K562 (cell line): ENCODE measurements around the gene PHACTR2. TPM values are rescaled to one million over a fixed set of nuclear protein-coding genes. Genes with fewer than 3 reads are reported as not detected.
"Not testable (repeated sequence)": the region's sequence is repeated elsewhere in the genome, so short reads cannot be mapped to it uniquely, and the experiment has no call there.

ENCODE experiments used
- ATAC-seq: fragments of 200-7000 bp; cut with Tn5 transposase; 3 replicates; pipeline ENCODE4 v1.9.1; 2020; ENCODE audit warnings: moderate library complexity
- BruUV-seq: library from RNA; stranded (reverse); fragments of 400-500 nt; replicated peaks from 2 replicates; lab custom pipeline; 2021; lab: Mats Ljungman, UMichigan
- CTCF ChIA-PET: fragments of 300-600 bp; formaldehyde crosslinking; extraction: SDS; loops from one replicate; lab custom pipeline; 2021; ENCODE audit warnings: low intra/inter-chr PET ratio; lab: Yijun Ruan, JAX
- POLR2A ChIA-PET: fragments of 300-600, 350-650 bp; sonication (Branson Sonifier 250); formaldehyde crosslinking; extraction: SDS; loops from one replicate; lab custom pipeline; 2021; ENCODE audit warnings: antibody characterized with exemption, inconsistent platforms; lab: Yijun Ruan, JAX
- DNase-seq, 4 experiments: peaks; one replicate each; pipeline versions ENCODE4 v3.0.0 to v3.0.0-alpha.2; 2011 to 2018; ENCODE audit warnings: low spot score in 3 of 4, mixed read lengths in 3 of 4; ENCODE audit errors: extremely low read depth in 1 of 4
- FAIRE-seq: peaks from 2 replicates; lab custom pipeline; 2011; peaks lifted over from hg19 to GRCh38; lab: Jason Lieb, UNC
- H2AFZ ChIP-seq: 2 replicates; pipeline ENCODE4 v1.6.0; 2011; ENCODE audit warnings: low read depth, low read length, control low read depth, inconsistent platforms
- H3K27ac ChIP-seq: fragments of 200-600 bp; 3 replicates; pipeline ENCODE4 v1.8.0; 2011; ENCODE audit warnings: low read depth, mild to moderate bottlenecking, control low read depth, inconsistent platforms, low read length, moderate library complexity, mixed read lengths; ENCODE audit errors: extremely low read depth
- H3K27me3 ChIP-seq, 2 experiments: fragments of 300-600 bp in 1 of 2; 2 replicates in 1 of 2; 3 replicates in 1 of 2; pipeline versions ENCODE4 v1.6.0 to v1.8.0; 2011; ENCODE audit warnings: inconsistent platforms in 2 of 2, low read length in 2 of 2, mild to moderate bottlenecking in 1 of 2, mixed read lengths in 1 of 2, moderate library complexity in 1 of 2; ENCODE audit not compliant: control insufficient read depth in 2 of 2, insufficient read depth in 2 of 2
- H3K36me3 ChIP-seq: fragments of 300-600 bp; 3 replicates; pipeline ENCODE4 v1.8.0; 2011; ENCODE audit warnings: mild to moderate bottlenecking, low read length, inconsistent platforms; ENCODE audit not compliant: control insufficient read depth, insufficient read depth
- H3K4me1 ChIP-seq, 2 experiments: fragments of 200-600 bp in 1 of 2; replicated peaks in 1 of 2; 2 replicates in 1 of 2; 3 replicates in 1 of 2; pipeline versions ENCODE4 v1.5.1 to v1.8.0; 2011; ENCODE audit warnings: inconsistent platforms in 2 of 2, low read length in 2 of 2, mild to moderate bottlenecking in 1 of 2, mixed read lengths in 1 of 2, moderate library complexity in 1 of 2; ENCODE audit not compliant: control insufficient read depth in 2 of 2, insufficient read depth in 2 of 2
- H3K4me2 ChIP-seq: 2 replicates; pipeline ENCODE4 v1.6.1; 2011; ENCODE audit warnings: low read length, control low read depth, inconsistent platforms, mixed read lengths; ENCODE audit not compliant: insufficient read depth
- H3K4me3 ChIP-seq: fragments of 200-600 bp; sonication (generic), shearing (Covaris generic); 2 replicates; pipeline ENCODE4 v1.5.1; 2016; ENCODE audit warnings: control low read depth, inconsistent platforms
- H3K79me2 ChIP-seq: fragments of 200-600 bp; 3 replicates; pipeline ENCODE4 v1.8.0; 2011; ENCODE audit warnings: low read length, inconsistent platforms; ENCODE audit not compliant: control insufficient read depth, insufficient read depth
- H3K9ac ChIP-seq, 2 experiments: 2 replicates each; pipeline versions ENCODE4 v1.6.0 to v1.6.1; 2011; ENCODE audit warnings: low read depth in 2 of 2, low read length in 2 of 2, control low read depth in 1 of 2, inconsistent platforms in 1 of 2, mild to moderate bottlenecking in 1 of 2, mixed read lengths in 1 of 2; ENCODE audit not compliant: insufficient read depth in 1 of 2
- H3K9me1 ChIP-seq: one replicate; pipeline ENCODE4 v1.6.0; 2011; ENCODE audit warnings: inconsistent platforms, mild to moderate bottlenecking, low read length, moderate library complexity; ENCODE audit not compliant: control insufficient read depth, insufficient read depth
- H3K9me3 ChIP-seq: replicated peaks from 2 replicates; pipeline ENCODE4 v1.5.1; 2011; ENCODE audit warnings: low read depth, low read length, inconsistent platforms; ENCODE audit not compliant: control insufficient read depth, insufficient read depth
- H4K20me1 ChIP-seq: replicated peaks from 2 replicates; pipeline ENCODE4 v1.6.1; 2011; ENCODE audit warnings: low read length, inconsistent platforms, mixed read lengths; ENCODE audit not compliant: control insufficient read depth, insufficient read depth
- CBX5 ChIP-seq: IDR thresholded peaks from 2 replicates; pipeline ENCODE4 v1.6.1; 2014; ENCODE audit warnings: low read depth, borderline replicate concordance
- TRIM24 ChIP-seq, 2 experiments: fragments of 450-650 bp; IDR thresholded peaks; 2 replicates each; pipeline ENCODE4 v1.6.1; 2016
- TRIM28 ChIP-seq: fragments of 450-650 bp; IDR thresholded peaks from 2 replicates; pipeline ENCODE4 v1.6.1; 2017
- ZC3H4 ChIP-seq: sonication (generic); formaldehyde crosslinking; IDR thresholded peaks from 2 replicates; pipeline ENCODE4 v1.9.0; 2021; ENCODE audit warnings: missing genetic modification reagents, borderline replicate concordance
- ZNF280A ChIP-seq: fragments of 450-650 bp; IDR thresholded peaks from 2 replicates; pipeline ENCODE4 v1.6.1; 2018; ENCODE audit warnings: mild to moderate bottlenecking, low read depth; ENCODE audit not compliant: partially characterized antibody
- ZNF407 ChIP-seq: fragments of 450-650 bp; IDR thresholded peaks from 2 replicates; pipeline ENCODE4 v1.6.1; 2016; ENCODE audit warnings: low read depth
- ZNF431 ChIP-seq: sonication (generic); formaldehyde crosslinking; IDR thresholded peaks from 2 replicates; pipeline ENCODE4 v1.8.0; 2022; ENCODE audit warnings: mild to moderate bottlenecking, missing genetic modification reagents
- ZNF507 ChIP-seq: conservative IDR thresholded peaks from 2 replicates; pipeline ENCODE4 v1.6.1; 2017; ENCODE audit warnings: missing genetic modification characterization, missing compliant biosample characterization
- WGBS: fragments of 100-300 bp; shearing (Covaris generic); methylation state at CpG from one replicate; pipeline ENCODE4 v1.1.6; 2016; ENCODE audit warnings: low coverage, mixed read lengths; ENCODE audit not compliant: insufficient coverage; ENCODE audit errors: missing lambda C conversion rate; 5-methylcytosine and 5-hydroxymethylcytosine counted together
- in situ Hi-C: fragments of 300-500 bp; cut with MboI; formaldehyde crosslinking; loops from 4 replicates; pipeline ENCODE4 v1.15.0; 2018; ENCODE audit warnings: inconsistent platforms, mixed read lengths
- intact Hi-C: fragments of 100-400 bp; cut with micrococcal nuclease; formaldehyde crosslinking; loops from 2 replicates; pipeline ENCODE4 v1.14.2; 2022
- polyA plus RNA-seq, 8 experiments: library from polyadenylated mRNA; depleted of rRNA in 4 of 8; stranded (reverse) in 5 of 8; unstranded in 3 of 8; fragments of >200 nt; fragmentation: Nextera tagmentation in 2 of 8; fragmentation: Illumina TruSeq in 1 of 8; extraction: Ambion mirVana in 2 of 8; extraction: Trizol in 1 of 8; gene quantifications; 2 replicates each; pipeline versions ENCODE4 v1.2.1 to v1.2.3, GENCODE V29; 2011 to 2014; ENCODE audit warnings: inconsistent platforms in 1 of 8, missing spikeins in 1 of 8
- total RNA-seq, 7 experiments: library from RNA; depleted of rRNA in 6 of 7; stranded (reverse); fragments of >200 nt in 6 of 7; fragmentation: Illumina TruSeq in 2 of 7; extraction: Trizol in 2 of 7; gene quantifications; 2 replicates each; pipeline versions ENCODE4 v1.2.1 to v1.2.3, GENCODE V29; 2011 to 2021; ENCODE audit warnings: low replicate concordance in 1 of 7

The PHACTR2 gene
- total and polyA plus RNA-seq, 9 of the 15 experiments (the other 6 are each of a cell fraction or from before 2014, with no cell fraction given) = 5.3 to 52.5 (median 22.9) TPM

GRCh38 chr6:143660170-143660569 is 17.6 kb upstream of the PHACTR2 start:
- TF ChIP-seq CBX5 (peak; percentile 50; the same call in 1 of the 2 replicates), ZNF431 (peak; percentile 99), TRIM24 (IDR thresholded peaks at IDR 0.05) (peak; percentile 16 to 58; a peak in 1 of 4 replicates), TRIM28 (0 out of 2 replicates have a peak, but pooled peaks have one; percentile 55), ZNF280A (peak; percentile 74)
- H3K9me1 ChIP-seq, H3K4me2 ChIP-seq, H3K27me3 ChIP-seq, in situ Hi-C loops, H4K20me1 ChIP-seq, CTCF ChIA-PET, H3K9me3 ChIP-seq, H3K4me3 ChIP-seq, H3K27ac ChIP-seq, intact Hi-C loops, H3K9ac ChIP-seq, H3K79me2 ChIP-seq, H3K36me3 ChIP-seq, BruUV-seq, FAIRE-seq, H2AFZ ChIP-seq, H3K4me1 ChIP-seq, DNase-seq, ATAC-seq: not testable (repeated sequence)
- POLR2A ChIA-PET = interaction anchor here (1.0 to 1.4 kb wide), 2 partner anchors 13 to 31 kb away, joined by 3 to 4 read pairs; no protein-coding TSS in a partner anchor
- 16% methylated on average over 3 of the region's 3 CpGs for WGBS

GRCh38 chr6:143664171-143664570 is 13.6 kb upstream of the PHACTR2 start:
- H3K4me3 ChIP-seq = no peak overlapping the region
- intact Hi-C loops = no loop called here
- H3K4me1 ChIP-seq = no peaks in the 10 kb centered on the region
- H3K36me3 ChIP-seq = no peaks in the 10 kb centered on the region
- H3K9me3 ChIP-seq = no peaks in the 10 kb centered on the region; the same call in 1 of the 2 replicates
- no peaks in the 10 kb centered on the region for H3K79me2 ChIP-seq
- in situ Hi-C loops = no loop called here
- BruUV-seq = no TSS peak
- FAIRE-seq (no peak), DNase-seq (no peak), ATAC-seq (no peak)
- no peak overlapping the region for H2AFZ ChIP-seq
- H3K9me1 ChIP-seq = no peaks in the 10 kb centered on the region
- H3K27ac ChIP-seq = no peak overlapping the region
- CTCF ChIA-PET = no interaction called here
- POLR2A ChIA-PET = no interaction called here
- no peak overlapping the region for H3K9ac ChIP-seq
- H3K4me2 ChIP-seq = no peak overlapping the region
- no peaks in the 10 kb centered on the region for H3K27me3 ChIP-seq
- H4K20me1 ChIP-seq = no peaks in the 10 kb centered on the region
- TF ChIP-seq ZC3H4 (CRISPR knock-in tag) (no peak), ZNF407 (no peak), ZNF507 (tag) (peak; percentile 95)
